Breast epithelium (tissue), 4 donors: Measurements from ENCODE around the gene RSPH9. TPM values are rescaled to one million over a fixed set of nuclear protein-coding genes. Genes with fewer than 3 reads are reported as not detected.

Source experiments
- DNase-seq, 2 donors: peaks; one replicate each; pipeline ENCODE4 v3.0.0-alpha.2; 2019; ENCODE audit warnings: low spot score in 2 of 2
- H3K27ac ChIP-seq, 2 donors: fragments of 200-600 bp; sonication (generic) in 1 of 2; one replicate each; pipeline ENCODE4 v1.5.1; 2016 to 2019; ENCODE audit warnings: mild to moderate bottlenecking in 1 of 2
- H3K27me3 ChIP-seq, 2 donors: fragments of 200-600 bp; sonication (generic) in 1 of 2; one replicate each; pipeline versions ENCODE4 v1.5.1 to v1.6.0; 2017 to 2019; ENCODE audit warnings: control low read depth in 1 of 2, mild to moderate bottlenecking in 1 of 2
- H3K36me3 ChIP-seq: fragments of 200-600 bp; one replicate; pipeline ENCODE4 v1.5.1; 2019
- H3K4me1 ChIP-seq, 2 donors: fragments of 200-600 bp; sonication (generic); one replicate each; pipeline ENCODE4 v1.5.1; 2016 to 2019; ENCODE audit warnings: control low read depth in 1 of 2
- H3K4me3 ChIP-seq, 3 donors: fragments of 200-600 bp; sonication (generic); 1 replicate in 2 of 3; 2 replicates in 1 of 3; pipeline ENCODE4 v1.5.1; 2016 to 2019; ENCODE audit warnings: mild to moderate bottlenecking in 3 of 3, moderate library complexity in 2 of 3
- H3K9me3 ChIP-seq, 2 donors: fragments of 200-600 bp; sonication (generic) in 1 of 2; one replicate each; pipeline ENCODE4 v1.5.1; 2016 to 2019; ENCODE audit warnings: control low read depth in 1 of 2
- CTCF ChIP-seq, 3 donors: fragments of 450-650 bp; IDR thresholded peaks; one replicate each; pipeline ENCODE4 v1.5.1; 2016 to 2017; ENCODE audit warnings: antibody characterized with exemption in 3 of 3, mild to moderate bottlenecking in 3 of 3, moderate library complexity in 3 of 3
- POLR2A ChIP-seq: fragments of 450-650 bp; IDR thresholded peaks from one replicate; pipeline ENCODE4 v1.6.1; 2016; ENCODE audit warnings: antibody characterized with exemption, mild to moderate bottlenecking, moderate library complexity
- POLR2AphosphoS5 ChIP-seq, 3 donors: sonication (generic); formaldehyde crosslinking; IDR thresholded peaks; one replicate each; pipeline ENCODE4 v1.6.1; 2017; ENCODE audit warnings: antibody characterized with exemption in 3 of 3
- intact Hi-C: fragments of 100-400 bp; cut with DNase I; formaldehyde crosslinking; loops from one replicate; pipeline ENCODE4 v1.15.1; 2023; ENCODE audit warnings: low total_unique reads
- total RNA-seq, 3 donors: library from RNA; depleted of rRNA; stranded (reverse); fragments of >200 nt; gene quantifications; one replicate each; pipeline ENCODE4 v1.1.0, GENCODE V29; 2016

RSPH9 gene
- total RNA-seq, 3 donors from 2014 or later = not detected

GRCh38 chr6:43669050-43669921 lies 24.4 kb downstream of the RSPH9 start:
- Histone ChIP-seq H3K4me3 (no peak overlapping the region), H3K36me3 (no peaks in the 10 kb centered on the region), H3K27ac (peak overlapping the region; percentile 70 to 81), H3K27me3 (no peaks in the 10 kb centered on the region), H3K4me1 (peaks cover 3 to 16% of the 10 kb centered on the region in 2 donors), H3K9me3 (no peaks in the 10 kb centered on the region)
- DNase-seq = peak in 1 of 2 donors; percentile 37
- intact Hi-C loops = loop anchor here (5.0 kb wide), 1 partner anchor 98 kb away; no protein-coding TSS in a partner anchor
- TF ChIP-seq POLR2A = no peak
- TF ChIP-seq POLR2AphosphoS5 (IDR thresholded peaks at IDR 0.05) = no peak
- TF ChIP-seq CTCF (IDR thresholded peaks at IDR 0.05) = no peak

- peaks cover 3 to 16% of the 10 kb centered on the region in 2 donors for H3K4me1 ChIP-seq
- intact Hi-C loops = loop anchor here (5.0 kb wide), 1 partner anchor 97 kb away; no protein-coding TSS in a partner anchor
- no peaks in the 10 kb centered on the region for H3K36me3 ChIP-seq
- DNase-seq = no peak
- no peaks in the 10 kb centered on the region for H3K27me3 ChIP-seq
- TF ChIP-seq POLR2A (no peak), CTCF (IDR thresholded peaks at IDR 0.05) (no peak), POLR2AphosphoS5 (IDR thresholded peaks at IDR 0.05) (no peak)
- H3K4me3 ChIP-seq = no peak overlapping the region
- H3K27ac ChIP-seq = peak overlapping the region; percentile 70 to 81
- H3K9me3 ChIP-seq = no peaks in the 10 kb centered on the region
These were observed 25.2 kb downstream of the RSPH9 start for GRCh38 chr6:43669922-43670622.

- peak overlapping the region; percentile 70 to 81 for H3K27ac ChIP-seq
- H3K36me3 ChIP-seq = no peaks in the 10 kb centered on the region
These were observed 25.8 kb downstream of the RSPH9 start for GRCh38 chr6:43670623-43670986.

GRCh38 chr6:43671011-43671800 lies 26.4 kb downstream of the RSPH9 start:
- intact Hi-C loops = loop anchor here (1.0 kb wide), 1 partner anchor 402 kb away; no protein-coding TSS in a partner anchor
- no peaks in the 10 kb centered on the region for H3K36me3 ChIP-seq

More at GRCh38 chr6:43670623-43670986, 25.8 kb downstream of the RSPH9 start:
- TF ChIP-seq POLR2A = no peak
- no peak for TF ChIP-seq CTCF (IDR thresholded peaks at IDR 0.05)
- no peak for TF ChIP-seq POLR2AphosphoS5 (IDR thresholded peaks at IDR 0.05)
- no peaks in the 10 kb centered on the region for H3K9me3 ChIP-seq
- intact Hi-C loops = no loop called here
- H3K27me3 ChIP-seq = no peaks in the 10 kb centered on the region
- H3K4me3 ChIP-seq = no peak overlapping the region
- no peak for DNase-seq
- peaks cover 3 to 16% of the 10 kb centered on the region in 2 donors for H3K4me1 ChIP-seq

More at GRCh38 chr6:43671011-43671800, 26.4 kb downstream of the RSPH9 start:
- no peak for DNase-seq
- Histone ChIP-seq H3K27me3 (no peaks in the 10 kb centered on the region), H3K9me3 (no peaks in the 10 kb centered on the region), H3K4me3 (no peak overlapping the region), H3K4me1 (peaks cover 3 to 16% of the 10 kb centered on the region in 2 donors), H3K27ac (peak overlapping the region; percentile 34 to 70)
- TF ChIP-seq POLR2A (no peak), CTCF (IDR thresholded peaks at IDR 0.05) (no peak), POLR2AphosphoS5 (IDR thresholded peaks at IDR 0.05) (no peak)
